Measurements from ENCODE around the gene SESN2.

DNA sequence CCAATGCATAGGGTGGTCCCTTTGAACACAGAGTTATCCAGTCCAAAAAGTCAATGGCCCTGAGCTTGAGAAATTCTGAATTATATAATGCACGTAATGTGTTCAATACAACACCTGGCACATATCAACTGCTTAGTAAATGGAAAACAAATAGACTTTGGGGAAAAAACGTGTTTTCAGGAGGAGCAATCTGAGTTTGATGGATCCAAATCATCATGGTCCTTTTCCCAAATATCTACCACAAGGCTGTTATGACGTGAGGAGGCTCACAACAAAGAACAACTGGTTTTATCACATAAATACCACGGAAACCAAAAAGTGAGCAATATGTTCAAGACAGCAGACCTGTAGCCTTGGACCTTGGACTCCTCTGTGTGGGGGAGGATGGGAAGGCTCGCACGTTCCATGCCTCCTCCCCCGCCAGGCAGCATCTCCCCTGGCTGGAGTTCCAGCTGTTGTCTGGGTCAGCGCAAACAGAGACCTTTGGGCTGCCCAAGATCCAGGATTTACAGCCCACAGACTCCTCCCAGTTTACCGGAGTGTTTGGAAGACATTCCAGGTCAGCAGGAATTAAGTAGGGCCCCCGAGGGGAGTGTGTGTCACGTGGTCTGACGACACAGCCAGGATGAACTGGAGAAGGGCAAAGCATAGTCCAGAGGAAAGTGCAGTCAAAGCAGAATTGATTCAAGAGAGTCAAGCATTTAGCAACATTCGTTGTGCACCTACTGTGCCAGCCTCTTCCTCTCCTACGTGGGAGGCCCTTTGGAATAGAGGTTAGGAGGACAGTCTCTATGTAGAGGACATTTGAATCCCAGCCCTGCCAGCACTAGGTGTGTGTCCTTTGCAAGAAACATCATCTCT lies 37.3 kb downstream of the SESN2 start:
- TF ChIP-seq, protein P1, sequence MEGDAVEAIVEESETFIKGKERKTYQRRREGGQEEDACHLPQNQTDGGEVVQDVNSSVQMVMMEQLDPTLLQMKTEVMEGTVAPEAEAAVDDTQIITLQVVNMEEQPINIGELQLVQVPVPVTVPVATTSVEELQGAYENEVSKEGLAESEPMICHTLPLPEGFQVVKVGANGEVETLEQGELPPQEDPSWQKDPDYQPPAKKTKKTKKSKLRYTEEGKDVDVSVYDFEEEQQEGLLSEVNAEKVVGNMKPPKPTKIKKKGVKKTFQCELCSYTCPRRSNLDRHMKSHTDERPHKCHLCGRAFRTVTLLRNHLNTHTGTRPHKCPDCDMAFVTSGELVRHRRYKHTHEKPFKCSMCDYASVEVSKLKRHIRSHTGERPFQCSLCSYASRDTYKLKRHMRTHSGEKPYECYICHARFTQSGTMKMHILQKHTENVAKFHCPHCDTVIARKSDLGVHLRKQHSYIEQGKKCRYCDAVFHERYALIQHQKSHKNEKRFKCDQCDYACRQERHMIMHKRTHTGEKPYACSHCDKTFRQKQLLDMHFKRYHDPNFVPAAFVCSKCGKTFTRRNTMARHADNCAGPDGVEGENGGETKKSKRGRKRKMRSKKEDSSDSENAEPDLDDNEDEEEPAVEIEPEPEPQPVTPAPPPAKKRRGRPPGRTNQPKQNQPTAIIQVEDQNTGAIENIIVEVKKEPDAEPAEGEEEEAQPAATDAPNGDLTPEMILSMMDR (IDR thresholded peaks at IDR 0.05), result no peak
- TF ChIP-seq EZH2 (IDR thresholded peaks at IDR 0.05; ENCODE audit: borderline replicate concordance, insufficient read depth, low read depth, low read length, poor library complexity, severe bottlenecking), result no peak
